Trophoblast cell (in vitro differentiated cells and primary cell): Measurements from ENCODE around the gene AFTPH.

ENCODE experiments used
- DNase-seq, 2 donors: peaks; one replicate each; pipeline ENCODE4 v3.0.0-alpha.2; 2016
- H2AFZ ChIP-seq: 2 replicates; pipeline ENCODE4 v1.6.1; 2013; ENCODE audit warnings: low read length, moderate library complexity, mild to moderate bottlenecking; ENCODE audit not compliant: insufficient read depth, poor library complexity
- H2AK5ac ChIP-seq: 2 replicates; pipeline ENCODE4 v1.6.1; 2013; ENCODE audit warnings: mild to moderate bottlenecking, low read length
- H2BK120ac ChIP-seq: 2 replicates; pipeline ENCODE4 v1.6.1; 2013; ENCODE audit warnings: low read length, mild to moderate bottlenecking, moderate library complexity; ENCODE audit not compliant: insufficient read depth, poor library complexity
- H2BK12ac ChIP-seq: 2 replicates; pipeline ENCODE4 v1.6.1; 2013; ENCODE audit warnings: mild to moderate bottlenecking, low read length, moderate library complexity
- H2BK5ac ChIP-seq: 2 replicates; pipeline ENCODE4 v1.6.1; 2013; ENCODE audit warnings: low read length, low read depth, moderate library complexity, mild to moderate bottlenecking; ENCODE audit not compliant: poor library complexity
- H3K14ac ChIP-seq: 2 replicates; pipeline ENCODE4 v1.6.1; 2013; ENCODE audit warnings: mild to moderate bottlenecking, low read length
- H3K18ac ChIP-seq: 2 replicates; pipeline ENCODE4 v1.6.1; 2013; ENCODE audit warnings: mild to moderate bottlenecking, low read length
- H3K23ac ChIP-seq: 2 replicates; pipeline ENCODE4 v1.6.1; 2013; ENCODE audit warnings: low read length
- H3K27ac ChIP-seq: 2 replicates; pipeline ENCODE4 v1.5.1; 2013; ENCODE audit warnings: low read depth, mild to moderate bottlenecking, inconsistent platforms, low read length, moderate library complexity
- H3K27me3 ChIP-seq: 2 replicates; pipeline ENCODE4 v1.6.1; 2013; ENCODE audit warnings: inconsistent platforms, mild to moderate bottlenecking, low read length, moderate library complexity; ENCODE audit not compliant: insufficient read depth
- H3K36me3 ChIP-seq, 2 experiments: 1 replicate in 1 of 2; 2 replicates in 1 of 2; pipeline ENCODE4 v1.6.1; 2013; ENCODE audit warnings: low read length in 2 of 2, mild to moderate bottlenecking in 2 of 2, moderate library complexity in 1 of 2; ENCODE audit not compliant: insufficient read depth in 2 of 2, control insufficient read depth in 1 of 2
- H3K4ac ChIP-seq: 2 replicates; pipeline ENCODE4 v1.6.1; 2013; ENCODE audit warnings: low read depth, mild to moderate bottlenecking, low read length, moderate library complexity
- H3K4me1 ChIP-seq, 2 experiments: 1 replicate in 1 of 2; 2 replicates in 1 of 2; pipeline ENCODE4 v1.6.1; 2013; ENCODE audit warnings: low read length in 2 of 2, mild to moderate bottlenecking in 2 of 2, moderate library complexity in 1 of 2; ENCODE audit not compliant: insufficient read depth in 2 of 2, control insufficient read depth in 1 of 2
- H3K4me2 ChIP-seq: 2 replicates; pipeline ENCODE4 v1.6.1; 2013; ENCODE audit warnings: inconsistent platforms, mild to moderate bottlenecking, low read length, moderate library complexity
- H3K4me3 ChIP-seq: 2 replicates; pipeline ENCODE4 v1.5.1; 2013; ENCODE audit warnings: mild to moderate bottlenecking, low read depth, low read length, inconsistent platforms
- H3K79me1 ChIP-seq: one replicate; pipeline ENCODE4 v1.6.1; 2013; ENCODE audit warnings: low read length
- H3K79me2 ChIP-seq: 2 replicates; pipeline ENCODE4 v1.6.1; 2013; ENCODE audit warnings: low read length, mild to moderate bottlenecking; ENCODE audit not compliant: control insufficient read depth, insufficient read depth, poor library complexity
- H3K9ac ChIP-seq: 2 replicates; pipeline ENCODE4 v1.6.1; 2013; ENCODE audit warnings: mild to moderate bottlenecking, low read length
- H3K9me3 ChIP-seq: 2 replicates; pipeline ENCODE4 v1.6.1; 2013; ENCODE audit warnings: low read depth, mild to moderate bottlenecking, control low read depth, inconsistent platforms, low read length; ENCODE audit not compliant: insufficient read depth
- H4K12ac ChIP-seq: 2 replicates; pipeline ENCODE4 v1.6.1; 2013; ENCODE audit warnings: low read depth, mild to moderate bottlenecking, low read length, moderate library complexity
- H4K8ac ChIP-seq: 2 replicates; pipeline ENCODE4 v1.6.1; 2013; ENCODE audit warnings: low read depth, mild to moderate bottlenecking, low read length, moderate library complexity
- H4K91ac ChIP-seq: one replicate; pipeline ENCODE4 v1.6.1; 2013; ENCODE audit warnings: low read depth, mild to moderate bottlenecking, low read length, moderate library complexity
- WGBS: extraction: QIAGEN DNeasy Blood & Tissue Kit; methylation state at CpG from one replicate; pipeline ENCODE4 v1.1.7; 2013; ENCODE audit warnings: missing lambda C conversion rate; ENCODE audit not compliant: insufficient read length, insufficient coverage; ENCODE audit errors: extremely low coverage; 5-methylcytosine and 5-hydroxymethylcytosine counted together

The AFTPH gene

GRCh38 chr2:64542071-64543007 lies 18.2 kb downstream of the AFTPH start:
- Histone ChIP-seq H3K23ac (no peak overlapping the region), H3K18ac (no peak overlapping the region), H3K14ac (no peak overlapping the region), H4K12ac (no peak overlapping the region), H3K4me1 (no peaks in the 10 kb centered on the region), H2BK5ac (no peak overlapping the region), H3K79me1 (no peaks in the 10 kb centered on the region), H3K27ac (no peak overlapping the region), H3K4ac (no peak overlapping the region), H3K79me2 (no peaks in the 10 kb centered on the region), H2BK12ac (no peak overlapping the region), H3K9ac (no peak overlapping the region), H3K27me3 (no peaks in the 10 kb centered on the region), H4K91ac (no peak overlapping the region), H2AK5ac (no peak overlapping the region), H4K8ac (no peak overlapping the region), H3K4me3 (no peak overlapping the region), H3K9me3 (no peaks in the 10 kb centered on the region), H2AFZ (no peak overlapping the region), H3K36me3 (no peaks in the 10 kb centered on the region), H3K4me2 (no peak overlapping the region), H2BK120ac (no peak overlapping the region)
- no peak for DNase-seq
- WGBS, result no CpG with 5 or more reads among the region's 5 CpGs

- DNase-seq, result peak in 1 of 2 donors; percentile 75
- no peak overlapping the region for H3K14ac ChIP-seq
- H3K27ac ChIP-seq, result no peak overlapping the region
- H2AK5ac ChIP-seq, result no peak overlapping the region
- no peak overlapping the region for H3K18ac ChIP-seq
- no peak overlapping the region for H2BK120ac ChIP-seq
- no peak overlapping the region for H3K4ac ChIP-seq
- H3K4me2 ChIP-seq, result no peak overlapping the region
- no peaks in the 10 kb centered on the region for H3K4me1 ChIP-seq
- no peak overlapping the region for H4K12ac ChIP-seq
- no peaks in the 10 kb centered on the region for H3K9me3 ChIP-seq
- no peaks in the 10 kb centered on the region for H3K79me1 ChIP-seq
- H4K91ac ChIP-seq, result no peak overlapping the region
- no peaks in the 10 kb centered on the region for H3K79me2 ChIP-seq
- H4K8ac ChIP-seq, result no peak overlapping the region
- no peaks in the 10 kb centered on the region for H3K27me3 ChIP-seq
- no peak overlapping the region for H2BK5ac ChIP-seq
- H3K23ac ChIP-seq, result no peak overlapping the region
- no peaks in the 10 kb centered on the region for H3K36me3 ChIP-seq
- no peak overlapping the region for H2BK12ac ChIP-seq
- no peak overlapping the region for H3K4me3 ChIP-seq
- no peak overlapping the region for H3K9ac ChIP-seq
- no peak overlapping the region for H2AFZ ChIP-seq
Observed at GRCh38 chr2:64543008-64543697, 19.0 kb downstream of the AFTPH start.

- Histone ChIP-seq H4K91ac (no peak overlapping the region), H4K12ac (no peak overlapping the region), H3K36me3 (no peaks in the 10 kb centered on the region), H3K4ac (no peak overlapping the region), H3K14ac (no peak overlapping the region), H2BK5ac (no peak overlapping the region), H4K8ac (no peak overlapping the region), H3K4me3 (no peak overlapping the region), H2AK5ac (no peak overlapping the region), H3K23ac (no peak overlapping the region), H3K79me1 (no peaks in the 10 kb centered on the region), H3K4me1 (no peaks in the 10 kb centered on the region), H2BK120ac (no peak overlapping the region), H3K4me2 (no peak overlapping the region), H3K79me2 (no peaks in the 10 kb centered on the region), H3K18ac (no peak overlapping the region), H3K27ac (no peak overlapping the region), H2AFZ (no peak overlapping the region), H2BK12ac (no peak overlapping the region), H3K9me3 (no peaks in the 10 kb centered on the region), H3K9ac (no peak overlapping the region), H3K27me3 (no peaks in the 10 kb centered on the region)
- DNase-seq, result no peak
- WGBS, result no CpG with 5 or more reads among the region's 3 CpGs
Observed at GRCh38 chr2:64548761-64549160, 24.6 kb downstream of the AFTPH start.

- Histone ChIP-seq H3K4ac (no peak overlapping the region), H3K18ac (no peak overlapping the region), H3K14ac (no peak overlapping the region), H4K91ac (no peak overlapping the region), H3K9me3 (no peaks in the 10 kb centered on the region), H4K12ac (no peak overlapping the region), H3K79me1 (no peaks in the 10 kb centered on the region), H2AK5ac (no peak overlapping the region), H3K23ac (no peak overlapping the region), H3K9ac (no peak overlapping the region), H3K79me2 (no peaks in the 10 kb centered on the region), H3K36me3 (no peaks in the 10 kb centered on the region), H2BK12ac (no peak overlapping the region), H2BK120ac (no peak overlapping the region), H2AFZ (no peak overlapping the region), H3K4me3 (no peak overlapping the region), H4K8ac (no peak overlapping the region), H3K27me3 (no peaks in the 10 kb centered on the region), H3K4me1 (no peaks in the 10 kb centered on the region), H2BK5ac (no peak overlapping the region), H3K27ac (no peak overlapping the region), H3K4me2 (no peak overlapping the region)
- no peak for DNase-seq
- no CpG with 5 or more reads among the region's 1 CpG for WGBS
Observed at GRCh38 chr2:64550042-64550441, 25.9 kb downstream of the AFTPH start.
